ENCODE results near the gene ATG9B.

The ATG9B gene

DNA sequence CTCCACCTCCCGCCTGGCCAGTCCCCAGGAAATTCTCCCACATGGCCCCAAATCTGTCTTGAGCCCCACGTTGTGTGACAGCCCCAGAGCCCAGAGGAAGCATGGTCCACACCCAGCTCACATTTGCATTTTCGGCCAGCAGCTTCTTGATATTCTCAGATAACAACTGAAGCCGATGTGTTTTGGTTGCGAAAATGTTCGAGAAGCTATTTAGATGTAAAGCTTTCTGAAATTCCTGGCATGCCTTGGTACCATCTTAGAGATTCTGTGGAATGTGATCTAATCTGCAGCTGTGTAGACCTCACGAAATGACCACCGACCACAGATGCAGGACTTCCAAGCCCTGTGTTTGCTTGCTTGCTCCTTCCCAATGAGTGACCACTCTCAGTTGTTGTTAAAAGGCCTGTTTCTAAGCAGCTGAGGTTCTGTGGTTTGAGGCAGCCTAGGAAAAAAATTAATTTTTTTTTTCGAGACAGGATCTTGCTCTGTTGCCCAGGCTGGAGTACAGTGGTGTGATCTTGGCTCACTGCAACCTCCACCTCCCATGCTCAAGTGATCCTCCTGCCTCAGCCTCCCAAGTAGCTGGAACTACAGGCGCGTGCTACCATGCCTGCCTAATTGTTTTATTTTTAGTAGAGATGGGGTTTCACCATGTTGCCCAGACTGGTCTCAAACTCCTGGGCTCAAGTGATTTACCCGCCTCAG, 43.9 kb upstream of the ATG9B start:
- 0 out of 2 replicates have a peak overlapping the region, but pooled peaks have one; percentile 5 for H3K27ac ChIP-seq
- TF ChIP-seq, protein P1, sequence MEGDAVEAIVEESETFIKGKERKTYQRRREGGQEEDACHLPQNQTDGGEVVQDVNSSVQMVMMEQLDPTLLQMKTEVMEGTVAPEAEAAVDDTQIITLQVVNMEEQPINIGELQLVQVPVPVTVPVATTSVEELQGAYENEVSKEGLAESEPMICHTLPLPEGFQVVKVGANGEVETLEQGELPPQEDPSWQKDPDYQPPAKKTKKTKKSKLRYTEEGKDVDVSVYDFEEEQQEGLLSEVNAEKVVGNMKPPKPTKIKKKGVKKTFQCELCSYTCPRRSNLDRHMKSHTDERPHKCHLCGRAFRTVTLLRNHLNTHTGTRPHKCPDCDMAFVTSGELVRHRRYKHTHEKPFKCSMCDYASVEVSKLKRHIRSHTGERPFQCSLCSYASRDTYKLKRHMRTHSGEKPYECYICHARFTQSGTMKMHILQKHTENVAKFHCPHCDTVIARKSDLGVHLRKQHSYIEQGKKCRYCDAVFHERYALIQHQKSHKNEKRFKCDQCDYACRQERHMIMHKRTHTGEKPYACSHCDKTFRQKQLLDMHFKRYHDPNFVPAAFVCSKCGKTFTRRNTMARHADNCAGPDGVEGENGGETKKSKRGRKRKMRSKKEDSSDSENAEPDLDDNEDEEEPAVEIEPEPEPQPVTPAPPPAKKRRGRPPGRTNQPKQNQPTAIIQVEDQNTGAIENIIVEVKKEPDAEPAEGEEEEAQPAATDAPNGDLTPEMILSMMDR (conservative IDR thresholded peaks at IDR 0.05; ENCODE audit: low read depth), result no peak
- CTCF ChIA-PET, result interaction anchor here (1.4 kb wide), 1 partner anchor 43 kb away, joined by 3 read pairs; no protein-coding TSS in a partner anchor
- no peak for DNase-seq (ENCODE audit: low spot score)
- POLR2A ChIA-PET (ENCODE audit: low non-redundant PET), result interaction anchor here (0.9 kb wide), 1 partner anchor 9 kb away, joined by 4 read pairs; no protein-coding TSS in a partner anchor

DNA sequence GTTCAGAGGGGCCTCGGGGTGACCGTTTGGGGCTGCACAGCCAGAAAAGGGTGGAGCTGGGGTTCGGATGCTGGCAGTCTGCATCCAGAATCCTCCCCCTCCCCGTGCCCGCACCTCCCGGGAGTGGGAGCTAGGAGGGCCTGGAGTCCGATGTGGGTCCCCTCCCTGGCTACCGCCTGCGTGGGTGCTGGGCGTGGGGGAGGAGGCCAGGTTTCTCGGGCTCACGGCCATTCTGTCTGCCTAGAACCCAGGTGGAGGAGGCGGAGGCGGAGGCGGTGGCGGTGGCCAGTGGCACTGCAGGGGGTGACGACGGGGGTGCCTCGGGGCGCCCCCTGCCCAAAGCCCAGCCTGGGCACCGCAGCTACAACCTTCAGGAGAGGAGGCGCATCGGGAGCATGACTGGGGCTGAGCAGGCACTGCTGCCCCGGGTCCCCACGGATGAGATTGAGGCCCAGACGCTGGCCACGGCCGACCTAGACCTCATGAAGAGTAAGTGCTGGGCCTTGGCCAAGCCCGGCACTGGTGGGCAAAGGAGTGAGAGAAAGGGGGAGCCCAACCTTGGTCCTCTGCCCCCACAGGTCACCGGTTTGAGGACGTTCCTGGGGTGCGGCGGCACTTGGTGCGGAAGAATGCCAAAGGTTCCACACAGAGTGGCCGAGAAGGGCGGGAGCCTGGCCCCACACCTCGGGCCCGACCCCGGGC, 42.1 kb upstream of the ATG9B start:
- TF ChIP-seq, protein P1 (conservative IDR thresholded peaks at IDR 0.05; ENCODE audit: low read depth), result no peak
- ChIA-PET POLR2A (ENCODE audit: low non-redundant PET) (no interaction called here), CTCF (no interaction called here)
- DNase-seq (ENCODE audit: low spot score), result no peak
- H3K27ac ChIP-seq, result peak overlapping the region; percentile 96

DNA sequence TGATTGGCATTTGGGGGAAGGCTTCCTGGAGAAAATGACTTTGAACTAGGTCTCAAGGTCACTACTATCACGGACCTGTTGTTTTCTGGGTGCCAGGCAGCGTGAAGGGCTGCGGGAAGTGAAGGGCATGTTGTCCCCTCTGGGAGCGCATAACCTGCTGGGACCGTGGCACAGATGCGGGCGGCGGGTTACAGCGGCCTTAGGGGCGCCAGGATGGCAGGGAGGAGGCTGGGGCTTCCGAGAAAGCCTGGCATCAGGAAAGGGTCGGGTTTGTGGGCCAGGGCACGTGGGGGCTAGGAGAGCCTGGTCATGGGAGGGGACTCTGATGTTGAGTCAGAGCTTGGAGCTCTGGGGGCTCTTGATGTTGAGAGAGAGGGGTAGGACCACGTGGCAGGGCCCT, 41.2 kb upstream of the ATG9B start:
- DNase-seq (ENCODE audit: low spot score), result no peak
- TF ChIP-seq, protein P1 (conservative IDR thresholded peaks at IDR 0.05; ENCODE audit: low read depth), result no peak
- CTCF ChIA-PET, result no interaction called here
- POLR2A ChIA-PET (ENCODE audit: low non-redundant PET), result no interaction called here
- H3K27ac ChIP-seq, result peak overlapping the region; percentile 96

DNA sequence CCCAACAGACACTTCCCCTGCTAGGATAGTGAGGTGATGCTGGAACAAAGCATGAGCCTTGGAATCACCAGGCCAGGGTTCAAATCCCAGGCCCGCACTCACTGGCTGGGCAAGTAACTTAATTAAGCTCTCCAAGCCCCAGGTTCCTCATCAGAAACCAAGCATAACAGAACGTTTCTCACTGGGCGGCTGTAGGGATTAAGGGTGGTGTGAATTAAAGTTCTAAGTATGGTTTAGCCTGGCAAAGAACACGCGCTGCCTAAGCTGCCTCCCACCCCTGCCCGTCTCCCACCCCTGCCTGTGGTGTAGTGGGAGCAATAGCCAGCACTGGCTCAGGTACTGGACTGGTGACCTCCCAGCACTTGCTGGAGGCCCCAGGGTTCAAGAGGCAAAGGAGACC, 40.7 kb upstream of the ATG9B start:
- CTCF ChIA-PET, result no interaction called here

DNA sequence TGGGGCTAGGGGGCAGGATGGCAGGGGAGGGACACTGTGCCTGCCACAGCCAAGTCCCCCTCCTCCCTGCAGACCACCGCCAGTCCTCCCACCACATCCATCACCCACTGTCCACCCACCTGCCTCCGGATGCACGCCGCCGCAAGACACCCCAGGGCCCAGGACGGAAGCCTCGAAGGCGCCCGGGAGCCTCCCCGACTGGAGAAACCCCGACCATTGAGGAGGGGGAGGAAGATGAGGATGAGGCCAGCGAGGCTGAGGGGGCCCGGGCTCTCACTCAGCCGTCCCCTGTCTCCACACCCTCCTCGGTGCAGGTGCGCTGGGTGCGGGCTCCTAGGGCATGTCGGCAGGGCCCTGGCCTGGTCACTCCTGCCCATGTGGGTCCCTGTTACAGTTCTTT, 40.2 kb upstream of the ATG9B start:
- POLR2A ChIA-PET (ENCODE audit: low non-redundant PET), result no interaction called here
- TF ChIP-seq, protein P1 (conservative IDR thresholded peaks at IDR 0.05; ENCODE audit: low read depth), result no peak
- H3K27ac ChIP-seq, result peak overlapping the region; percentile 96
- CTCF ChIA-PET, result no interaction called here
- no peak for DNase-seq (ENCODE audit: low spot score)

More for the DNA sequence above, 40.7 kb upstream of the ATG9B start:
- TF ChIP-seq, protein P1 (conservative IDR thresholded peaks at IDR 0.05; ENCODE audit: low read depth), result no peak
- POLR2A ChIA-PET (ENCODE audit: low non-redundant PET), result no interaction called here
- DNase-seq (ENCODE audit: low spot score), result no peak
- peak overlapping the region; percentile 96 for H3K27ac ChIP-seq

DNA sequence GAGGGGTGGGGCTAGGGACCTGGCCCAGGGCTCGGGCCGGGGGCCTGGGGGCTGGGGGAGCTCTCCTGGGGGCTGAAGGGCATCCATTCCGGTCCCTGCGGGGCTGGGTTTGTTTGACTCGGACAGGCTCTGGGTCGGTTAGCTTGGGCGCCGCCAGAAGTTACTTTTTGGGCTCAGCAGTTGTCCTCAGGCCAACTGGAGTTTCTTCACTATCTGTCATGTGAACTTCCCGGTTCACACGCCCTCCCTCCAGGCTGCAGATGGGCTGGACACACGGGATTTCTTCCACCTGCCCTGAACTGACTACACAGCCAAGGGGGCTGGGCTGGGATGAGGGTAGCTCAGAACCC, 38.9 kb upstream of the ATG9B start:
- no peak for DNase-seq (ENCODE audit: low spot score)
- TF ChIP-seq, protein P1 (conservative IDR thresholded peaks at IDR 0.05; ENCODE audit: low read depth), result no peak
- peak overlapping the region; percentile 96 for H3K27ac ChIP-seq
- ChIA-PET POLR2A (ENCODE audit: low non-redundant PET) (no interaction called here), CTCF (interaction anchor here (0.6 kb wide), 2 partner anchors 16 to 39 kb away, joined by 3 to 4 read pairs; partner anchors contain the start of gene ATG9B)
